ENCODE results near the gene SELPLG. TPM values are rescaled to one million over a fixed set of nuclear protein-coding genes. Genes with fewer than 3 reads are reported as not detected.

The SELPLG gene
- total and polyA plus RNA-seq, 2 experiments from 2014 or later: 0.37 to 1.5 TPM

- Histone ChIP-seq H3K27me3 (no peaks in the 10 kb centered on the region), H3K79me2 (no peaks in the 10 kb centered on the region), H3K4me3 (no peak overlapping the region), H3K4me1 (ENCODE audit: insufficient read depth) (peaks cover 9% of the 10 kb centered on the region), H4K20me1 (ENCODE audit: insufficient read depth, poor library complexity, severe bottlenecking) (no peaks in the 10 kb centered on the region), H3K36me3 (replicated peaks; ENCODE audit: insufficient read depth, low read depth) (no peaks in the 10 kb centered on the region), H3K9me3 (ENCODE audit: low read depth) (no peaks in the 10 kb centered on the region), H3K27ac (no peak overlapping the region), H3K4me2 (no peak overlapping the region), H2AFZ (no peak overlapping the region), H3K9me2 (replicated peaks; ENCODE audit: insufficient read depth) (no peaks in the 10 kb centered on the region)
- TF ChIP-seq EZH2phosphoT487 (IDR thresholded peaks at IDR 0.05; ENCODE audit: low read depth, severe bottlenecking, unreplicated experiment): no peak
- WGBS (ENCODE audit: low lambda C conversion rate, missing lambda C conversion rate): 91% methylated on average over 11 of the region's 11 CpGs
- DNase-seq (ENCODE audit: low spot score): no peak
Measured at GRCh38 chr12:108638997-108639822, 5.5 kb upstream of the SELPLG start.

DNA sequence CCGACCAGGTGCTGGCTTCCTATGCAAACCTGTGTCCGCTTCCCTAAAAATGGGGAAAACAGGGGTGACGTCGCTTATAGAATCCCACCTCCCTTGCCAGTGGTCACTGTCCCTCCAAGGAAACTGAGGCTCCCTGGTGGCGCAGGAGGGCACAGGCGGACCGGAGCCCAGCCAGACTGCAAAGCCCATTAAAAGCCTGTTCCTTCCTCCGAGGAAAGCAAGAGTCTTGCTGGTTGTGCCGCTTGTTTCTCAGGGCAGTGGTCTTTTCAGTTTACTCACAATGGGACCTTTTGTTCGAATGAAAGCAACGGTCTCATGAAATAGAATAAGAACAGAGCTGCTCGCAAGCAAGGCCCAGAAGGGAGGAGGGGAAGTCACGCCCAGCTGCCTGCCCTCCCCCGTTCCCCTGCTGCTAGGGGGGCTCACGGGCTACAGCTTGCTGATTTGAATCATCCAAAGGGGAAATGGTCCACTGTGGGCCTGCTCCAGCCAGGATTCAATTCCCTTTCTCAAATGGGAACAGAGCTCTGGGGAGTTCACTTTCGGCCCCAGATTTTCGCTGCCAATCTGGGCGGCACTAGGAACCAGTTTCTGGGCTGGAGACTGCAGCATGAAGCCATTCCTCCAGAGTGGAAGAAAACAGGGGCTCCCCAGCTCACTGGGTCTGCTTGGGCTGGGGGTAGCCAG is 4.6 kb upstream of the SELPLG start:
- H3K27me3 ChIP-seq: no peaks in the 10 kb centered on the region
- H3K4me2 ChIP-seq: no peak overlapping the region
- H2AFZ ChIP-seq: no peak overlapping the region
- H3K9me2 ChIP-seq (replicated peaks; ENCODE audit: insufficient read depth): no peaks in the 10 kb centered on the region
- no peak overlapping the region for H3K4me3 ChIP-seq
- peaks cover 9% of the 10 kb centered on the region for H3K4me1 ChIP-seq (ENCODE audit: insufficient read depth)
- no peaks in the 10 kb centered on the region for H3K9me3 ChIP-seq (ENCODE audit: low read depth)
- no peaks in the 10 kb centered on the region for H3K36me3 ChIP-seq (replicated peaks; ENCODE audit: insufficient read depth, low read depth)
- 53% methylated on average over 18 of the region's 18 CpGs for WGBS (ENCODE audit: low lambda C conversion rate, missing lambda C conversion rate)
- H3K27ac ChIP-seq: peak overlapping the region; percentile 37
- no peaks in the 10 kb centered on the region for H4K20me1 ChIP-seq (ENCODE audit: insufficient read depth, poor library complexity, severe bottlenecking)
- no peaks in the 10 kb centered on the region for H3K79me2 ChIP-seq
- DNase-seq (ENCODE audit: low spot score): no peak
- TF ChIP-seq EZH2 (IDR thresholded peaks at IDR 0.05; ENCODE audit: borderline replicate concordance): no peak
- no peak for TF ChIP-seq EZH2phosphoT487 (IDR thresholded peaks at IDR 0.05; ENCODE audit: low read depth, severe bottlenecking, unreplicated experiment)
- TF ChIP-seq CTCF (IDR thresholded peaks at IDR 0.05; ENCODE audit: poor library complexity): no peak

DNA sequence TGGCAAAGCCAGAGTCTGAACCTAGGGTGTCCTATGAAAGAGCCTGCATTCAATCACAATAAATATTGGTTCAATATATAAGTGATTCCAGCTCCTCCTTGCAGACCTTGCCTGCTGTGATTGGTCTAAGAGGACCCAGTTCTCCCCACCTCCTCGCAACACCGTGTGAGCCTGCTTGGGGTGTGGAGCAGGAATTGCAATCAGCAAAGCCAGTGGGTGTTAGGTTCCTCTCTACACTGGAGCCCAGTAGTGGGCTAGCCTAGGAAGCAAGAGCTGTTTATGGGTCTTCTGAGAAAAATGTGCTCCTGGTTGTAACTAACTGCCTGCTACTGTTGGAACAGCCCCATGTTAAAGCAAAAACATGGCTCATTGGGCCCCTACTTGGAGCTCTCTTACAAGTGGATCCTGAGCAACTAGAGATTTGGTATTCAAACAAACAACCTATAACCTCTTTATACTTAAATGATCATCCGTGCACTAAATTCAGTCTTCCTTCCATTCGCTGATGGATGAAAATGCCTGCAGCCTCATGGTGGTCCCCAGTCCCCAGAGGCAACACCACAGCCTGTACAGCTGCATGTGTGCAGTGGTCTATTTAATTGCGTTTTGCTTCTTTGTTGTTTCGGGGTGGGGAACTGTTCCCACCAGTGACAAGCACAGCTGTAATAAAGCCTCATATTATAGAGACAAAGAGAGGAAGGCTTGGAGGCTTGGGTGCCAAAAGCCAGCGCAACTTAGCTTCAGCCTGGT is 3.7 kb upstream of the SELPLG start:
- Histone ChIP-seq H3K27me3 (no peaks in the 10 kb centered on the region), H3K79me2 (no peaks in the 10 kb centered on the region), H4K20me1 (ENCODE audit: insufficient read depth, poor library complexity, severe bottlenecking) (no peaks in the 10 kb centered on the region), H3K4me2 (no peak overlapping the region), H3K4me1 (ENCODE audit: insufficient read depth) (peaks cover 9% of the 10 kb centered on the region), H3K9me3 (ENCODE audit: low read depth) (no peaks in the 10 kb centered on the region), H3K36me3 (replicated peaks; ENCODE audit: insufficient read depth, low read depth) (no peaks in the 10 kb centered on the region), H2AFZ (no peak overlapping the region), H3K9me2 (replicated peaks; ENCODE audit: insufficient read depth) (no peaks in the 10 kb centered on the region), H3K4me3 (no peak overlapping the region), H3K27ac (no peak overlapping the region)
- DNase-seq (ENCODE audit: low spot score): no peak
- TF ChIP-seq CTCF (IDR thresholded peaks at IDR 0.05; ENCODE audit: poor library complexity): no peak
- no peak for TF ChIP-seq EZH2phosphoT487 (IDR thresholded peaks at IDR 0.05; ENCODE audit: low read depth, severe bottlenecking, unreplicated experiment)
- TF ChIP-seq EZH2 (IDR thresholded peaks at IDR 0.05; ENCODE audit: borderline replicate concordance): no peak
- WGBS (ENCODE audit: low lambda C conversion rate, missing lambda C conversion rate): 76% methylated on average over 7 of the region's 7 CpGs

All from hepatocyte (in vitro differentiated cells).